Choroid plexus epithelial cell (primary cell): ENCODE results near the gene INSRR.

Source experiments
- DNase-seq: peaks from one replicate; pipeline ENCODE4 v3.0.0-alpha.2; 2010; ENCODE audit warnings: low read depth
- H3K4me3 ChIP-seq: 2 replicates; pipeline ENCODE4 v1.5.1; 2011; ENCODE audit warnings: low read depth, mild to moderate bottlenecking, control low read depth, low read length, moderate library complexity
- CTCF ChIP-seq: conservative IDR thresholded peaks from 2 replicates; pipeline ENCODE4 v1.5.1; 2011; ENCODE audit warnings: low read depth, mild to moderate bottlenecking, control low read depth, inconsistent platforms, low read length, moderate library complexity

Gene INSRR

GRCh38 chr1:156858959-156859522, at the start of gene INSRR:
Gene INSRR, minus strand, starts transcription at chr1:156859117. Its CDS starts 496 bp downstream, at chr1:156858621.
- no peak for TF ChIP-seq CTCF
- DNase-seq, result no peak
- H3K4me3 ChIP-seq, result peak within 1 kb of the TSS; percentile 43

GRCh38 chr1:156908541-156908940, 49.6 kb upstream of the INSRR start:
- DNase-seq, result no peak

GRCh38 chr1:156906206-156906906, 47.4 kb upstream of the INSRR start:
- H3K4me3 ChIP-seq, result no peak overlapping the region
- no peak for TF ChIP-seq CTCF
- DNase-seq, result no peak

More at GRCh38 chr1:156908541-156908940, 49.6 kb upstream of the INSRR start:
- no peak overlapping the region for H3K4me3 ChIP-seq
- TF ChIP-seq CTCF, result no peak

GRCh38 chr1:156905651-156906050, 46.7 kb upstream of the INSRR start:
- no peak for TF ChIP-seq CTCF
- no peak overlapping the region for H3K4me3 ChIP-seq
- DNase-seq, result no peak

GRCh38 chr1:156905176-156905575, 46.3 kb upstream of the INSRR start:
- TF ChIP-seq CTCF, result no peak
- no peak overlapping the region for H3K4me3 ChIP-seq
- no peak for DNase-seq

- no peak overlapping the region for H3K4me3 ChIP-seq
- no peak for TF ChIP-seq CTCF
- no peak for DNase-seq
Observed at GRCh38 chr1:156904187-156904959, 45.5 kb upstream of the INSRR start.
